Diencephalon (tissue), 1 donor: ENCODE results near the gene ENPP3. TPM values are rescaled to one million over a fixed set of nuclear protein-coding genes. Genes with fewer than 3 reads are reported as not detected.

Experiments
- small RNA-seq: library from RNA; depleted of rRNA; stranded (forward); fragments of <200 nt; gene quantifications from one replicate; pipeline ENCODE3, GENCODE V24; 2014
- total RNA-seq: library from RNA; depleted of rRNA; stranded (reverse); fragments of >200 nt; gene quantifications from one replicate; pipeline ENCODE4 v1.2.3, GENCODE V29; 2014

ENPP3 gene
- 1.2 TPM for total RNA-seq

DNA sequence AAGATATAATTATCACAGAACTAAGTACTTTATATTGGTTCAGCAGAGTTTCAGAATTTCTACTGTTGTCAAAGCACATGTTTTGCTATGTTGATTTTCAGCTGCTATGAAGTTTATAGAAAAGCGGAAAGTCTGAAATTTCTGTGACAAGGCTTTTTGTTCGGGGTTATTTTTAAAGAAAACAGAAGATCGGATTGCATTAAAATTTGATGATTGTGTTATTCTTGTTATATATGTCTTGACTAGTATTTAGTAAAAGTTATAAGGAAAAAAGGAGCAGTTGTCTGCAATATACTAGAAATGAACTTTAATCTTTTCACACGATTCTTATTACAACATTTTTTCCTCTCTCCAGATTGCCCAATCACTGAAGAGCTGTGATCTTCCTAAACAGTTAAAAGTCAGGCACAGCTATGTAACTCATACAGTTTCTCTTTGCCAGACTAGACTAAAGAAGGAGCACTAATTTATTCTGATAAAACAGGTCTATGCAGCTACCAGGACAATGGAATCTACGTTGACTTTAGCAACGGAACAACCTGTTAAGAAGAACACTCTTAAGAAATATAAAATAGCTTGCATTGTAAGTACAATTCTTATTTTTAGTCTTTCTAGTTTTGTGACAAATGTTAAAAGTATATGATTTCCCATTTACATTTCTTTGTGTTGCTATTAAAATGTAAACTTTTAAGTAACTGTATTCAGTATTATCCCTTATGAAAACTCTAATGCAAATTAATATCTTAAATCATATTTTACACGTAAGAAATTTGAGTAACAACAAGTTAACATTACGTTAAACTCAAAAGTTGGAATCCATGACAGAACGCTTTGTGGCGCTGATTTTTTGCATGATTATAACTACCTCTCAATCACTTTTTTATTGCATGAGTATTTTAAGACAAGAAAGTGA, at the start of gene ENPP3:
Gene ENPP3 (plus strand): TSS at position 423 of the 913 bp plus-strand sequence. CDS start 83 bp downstream, at position 506.

DNA sequence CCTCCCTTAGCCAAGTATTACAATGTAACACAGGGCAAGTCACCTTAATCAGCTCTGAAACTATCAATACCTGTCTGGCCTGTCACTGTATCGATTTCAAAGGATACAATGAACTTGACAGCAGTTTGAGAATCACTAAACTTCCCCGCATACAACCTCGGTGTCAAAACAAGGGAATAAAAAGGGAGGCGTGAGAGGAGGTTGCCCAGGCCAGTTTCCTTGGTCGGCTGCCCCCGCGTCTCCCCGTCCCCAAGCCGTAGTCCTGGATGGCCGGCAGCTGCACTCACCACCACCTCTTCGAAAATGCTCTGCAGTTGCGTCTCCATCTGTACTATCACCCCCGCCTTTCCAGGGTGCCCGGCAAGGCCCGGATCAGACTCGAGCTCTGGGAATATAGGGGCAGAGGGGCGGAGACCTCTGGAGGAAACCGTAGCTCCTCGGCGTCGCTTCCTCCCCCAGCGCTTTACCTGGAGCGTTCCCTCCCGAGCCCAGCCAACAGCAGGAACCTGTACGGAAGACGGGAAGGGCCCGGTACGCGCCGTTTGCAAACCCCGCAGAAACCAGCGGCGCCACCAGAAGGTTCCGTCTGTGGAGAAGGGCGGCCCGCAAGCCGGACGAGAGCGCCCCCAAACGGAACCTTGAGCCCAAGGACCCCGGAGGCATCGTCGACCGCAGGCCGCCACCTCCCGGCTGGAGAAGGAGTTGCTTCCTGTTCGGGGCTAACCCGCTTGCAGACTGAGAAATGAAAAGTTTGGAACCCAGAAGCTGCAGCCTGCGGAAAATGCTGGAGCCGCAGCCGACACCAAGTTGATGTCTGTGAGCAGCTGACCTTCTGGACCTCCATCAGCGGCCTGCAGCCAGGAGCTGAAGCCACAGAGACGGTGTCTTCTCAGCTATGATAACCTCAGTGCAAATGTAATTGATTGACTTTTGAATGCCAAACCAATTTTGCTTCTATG, 9.1 kb upstream of the ENPP3 start, which contains the start of gene MED23:
Gene MED23 (minus strand): TSS at position 519 of the 959 bp plus-strand sequence. CDS start 193 bp downstream, at position 326.

DNA sequence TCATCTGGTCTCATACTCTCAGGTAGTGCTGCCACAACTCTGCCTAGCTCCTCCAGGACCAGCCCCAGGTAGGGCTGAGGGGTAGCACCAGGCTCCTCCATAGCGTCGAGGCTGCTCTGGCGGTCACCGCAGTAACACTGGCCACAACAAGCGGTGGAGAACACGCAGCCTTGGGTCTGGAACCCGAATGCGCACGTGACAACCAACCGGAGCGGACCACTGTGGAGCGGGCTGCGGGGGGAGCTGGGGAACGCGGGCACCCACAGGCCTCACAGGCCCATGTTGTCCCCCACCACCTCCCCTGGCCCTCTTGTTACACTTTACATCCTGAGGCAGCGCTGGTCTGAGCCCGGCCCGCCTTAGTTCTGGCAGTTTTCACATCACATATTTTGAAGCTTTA, 73.8 kb downstream of the ENPP3 start, which contains the start of gene CTAGE9:
Gene CTAGE9 (minus strand): TSS at position 101 of the 400 bp plus-strand sequence. CDS start 0 bp downstream, at position 101.

Small RNA genes within 50 kb of the gene (small RNA-seq; reads per million reads assigned to genes)
- gene MIR548H5: not detected
- not detected for gene RNU4-18P

Other genes with a start within 250 kb of the ENPP3 start
- 0.69 TPM for gene ARG1, start 64.1 kb upstream of the ENPP3 start, total RNA-seq
- 56.1 TPM for gene MED23, start 9.1 kb upstream of the ENPP3 start, total RNA-seq
- gene OR2A4, start 64.1 kb downstream of the ENPP3 start, total RNA-seq: not detected
- not detected for gene CTAGE9, start 73.7 kb downstream of the ENPP3 start, total RNA-seq
- 3.0 TPM for gene ENPP1, start 170.7 kb downstream of the ENPP3 start, total RNA-seq